GM19395 (cell line): Measurements from ENCODE around the gene GOLGA7B.

ENCODE experiments used
- ATAC-seq: cut with Tn5 transposase; IDR thresholded peaks from one replicate; pipeline ENCODE4 v1.9.1; 2021; ENCODE audit warnings: mild to moderate bottlenecking, moderate library complexity; ENCODE audit not compliant: unreplicated experiment

The GOLGA7B gene

DNA sequence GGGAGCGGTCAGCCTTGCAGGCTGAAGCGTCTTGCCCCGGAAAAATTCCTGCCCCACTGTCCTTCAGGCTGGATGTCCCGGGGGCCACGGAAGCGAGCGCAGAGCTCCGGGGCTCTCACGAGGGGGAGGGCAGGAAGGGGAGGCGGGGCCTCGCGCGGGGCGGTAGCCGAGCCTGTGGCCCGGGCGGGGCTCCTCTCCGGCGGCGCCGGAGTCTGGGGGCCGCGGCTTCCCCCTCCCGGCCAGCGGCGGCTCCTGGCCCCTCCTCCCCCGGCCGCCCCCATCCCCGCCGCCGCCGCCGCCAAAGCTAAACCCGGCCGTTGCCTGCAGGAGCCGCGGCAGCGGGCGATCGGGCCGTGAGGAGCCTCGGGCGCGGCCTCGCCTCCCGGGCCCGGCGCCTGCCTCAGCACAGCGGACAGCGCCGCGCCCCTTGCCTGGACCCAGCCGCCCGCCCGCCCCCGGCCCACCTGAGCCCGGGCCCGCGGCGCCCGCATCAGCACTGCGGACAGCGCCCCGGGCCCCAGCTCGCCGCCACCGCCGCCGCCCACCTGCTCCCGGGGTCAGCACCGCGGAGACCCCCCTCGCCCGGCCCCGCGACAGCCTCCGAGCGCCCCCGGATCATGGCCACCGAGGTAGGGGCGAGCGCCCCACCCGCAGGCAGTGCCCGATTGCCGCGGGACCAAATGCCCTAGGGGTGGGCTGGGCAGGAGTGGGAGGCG lies at the start of gene GOLGA7B:
GOLGA7B (plus strand) TSS at position 157 of the 716 bp plus-strand sequence; CDS start at position 618, 461 bp downstream.
- no peak for ATAC-seq

GRCh38 chr10:97800474-97800873 lies 49.2 kb upstream of the GOLGA7B start:
- ATAC-seq, result no peak

DNA sequence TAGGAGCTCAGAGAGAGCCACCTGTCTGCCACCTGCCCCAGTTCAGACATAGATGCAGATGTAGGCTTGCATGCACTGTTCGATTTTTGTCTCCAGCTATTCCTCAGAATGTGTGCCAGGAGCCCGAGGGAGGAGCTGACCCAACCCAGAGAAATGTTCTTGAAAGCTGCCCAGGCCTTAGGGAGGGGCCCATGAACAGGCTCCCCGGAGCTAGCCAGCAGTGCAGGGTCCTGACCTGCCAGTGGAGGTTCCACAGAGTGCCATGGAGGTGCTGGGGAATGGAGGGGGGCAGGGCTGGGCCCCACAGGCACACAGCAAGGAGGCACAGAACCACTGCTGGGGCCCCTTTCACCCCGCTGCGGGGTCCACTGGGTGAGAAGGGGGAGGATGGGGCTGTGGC lies 48.2 kb upstream of the GOLGA7B start:
- ATAC-seq, result no peak

DNA sequence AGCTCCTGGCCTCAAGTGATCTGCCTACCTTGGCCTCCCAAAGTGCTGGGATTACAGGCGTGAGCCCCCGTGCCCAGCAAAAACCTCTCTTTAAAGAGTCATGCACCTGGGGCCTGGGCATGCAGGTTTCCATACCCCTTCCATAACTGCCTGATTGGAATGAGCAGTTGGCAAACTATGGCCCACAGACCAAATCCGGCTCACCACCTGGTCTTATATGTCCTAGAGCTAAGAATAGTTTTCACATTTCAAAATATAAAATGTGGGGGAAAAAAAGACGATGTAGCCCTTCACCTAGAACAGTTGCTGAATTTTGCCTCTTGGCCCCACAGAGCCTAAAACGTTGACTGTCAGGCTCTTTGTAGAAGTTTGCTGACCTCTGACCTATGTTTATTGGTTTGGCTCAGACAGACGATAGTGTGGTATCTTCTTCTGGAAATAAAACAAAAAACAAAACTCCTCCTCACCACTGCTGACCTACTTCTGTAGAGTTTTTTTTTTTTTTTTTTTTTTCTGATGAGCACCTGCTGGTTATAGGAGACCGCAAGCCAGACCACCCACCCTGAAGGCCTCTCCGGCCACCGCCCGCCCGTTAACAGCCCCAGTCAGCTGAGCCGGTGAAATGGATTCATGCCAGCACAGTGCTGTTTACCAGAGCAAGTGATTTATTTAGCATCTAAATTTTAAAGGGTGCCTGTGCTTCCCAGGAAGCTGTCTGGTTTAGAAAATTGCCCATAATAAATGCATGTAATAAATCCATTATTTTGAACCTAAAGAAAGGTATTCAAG lies 44.4 kb upstream of the GOLGA7B start:
- ATAC-seq, result no peak

DNA sequence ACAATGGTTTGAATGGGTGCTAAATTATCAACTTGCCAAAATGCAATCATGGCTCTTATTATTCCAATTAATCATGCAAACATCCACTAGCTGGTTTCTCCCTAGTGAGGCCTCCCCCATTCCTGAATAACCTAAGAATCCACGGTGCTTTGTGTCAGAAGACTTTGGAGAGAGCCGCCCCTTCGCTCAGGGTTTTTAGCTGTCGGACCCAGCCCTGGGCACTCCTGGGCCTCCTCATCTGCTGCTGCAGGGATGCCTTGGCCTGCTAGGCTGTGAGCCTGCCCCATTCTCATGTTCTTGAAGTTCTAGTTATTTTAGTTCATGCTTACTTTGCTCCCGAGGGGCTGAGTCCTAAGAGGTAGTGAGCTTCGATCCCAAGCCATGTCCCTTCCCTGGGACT lies 43.7 kb upstream of the GOLGA7B start:
- ATAC-seq, result no peak

- ATAC-seq, result no peak
Measured at GRCh38 chr10:97810446-97810845, 39.2 kb upstream of the GOLGA7B start.

GRCh38 chr10:97811958-97812357 lies 37.7 kb upstream of the GOLGA7B start:
- ATAC-seq, result no peak

DNA sequence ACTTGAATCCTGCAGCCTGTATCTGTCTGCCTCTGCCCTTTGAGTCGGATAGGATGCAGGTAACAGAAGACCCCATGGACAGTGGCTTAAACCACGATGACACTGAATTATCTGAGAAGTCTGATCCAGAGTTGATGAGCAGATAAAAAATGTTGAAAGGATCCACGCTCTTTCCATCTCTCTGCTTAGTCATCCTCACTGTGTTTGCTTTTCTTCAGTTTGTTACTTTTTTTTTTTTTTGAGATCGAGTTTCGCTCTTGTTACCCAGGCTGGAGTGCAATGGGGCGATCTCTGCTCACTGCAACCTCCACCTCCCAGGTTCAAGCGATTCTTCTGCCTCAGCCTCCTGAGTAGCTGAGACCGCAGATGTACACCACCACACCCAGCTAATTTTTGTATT lies 36.9 kb upstream of the GOLGA7B start:
- ATAC-seq, result no peak

- ATAC-seq, result no peak
Measured at GRCh38 chr10:97813311-97813710, 36.3 kb upstream of the GOLGA7B start.

DNA sequence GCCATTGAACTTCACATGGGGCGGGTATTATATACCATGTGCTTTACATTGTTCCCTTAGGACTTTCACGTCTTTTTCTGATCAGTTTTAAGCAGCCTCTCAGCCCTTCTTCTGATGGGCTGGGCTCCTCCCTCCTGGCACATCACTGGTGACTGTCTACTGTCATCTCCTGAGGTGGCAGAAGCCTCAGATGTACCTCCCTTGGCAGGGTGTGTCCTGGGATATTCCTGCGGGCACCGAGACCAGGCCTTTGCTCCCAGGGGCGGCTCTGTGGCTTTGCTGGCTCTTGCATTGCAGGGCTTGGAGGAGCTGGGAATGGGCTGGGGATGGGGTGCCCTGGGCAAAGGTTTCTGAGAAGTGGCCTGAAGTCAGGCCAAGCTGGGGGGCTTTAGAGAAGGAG lies 34.6 kb upstream of the GOLGA7B start:
- ATAC-seq, result no peak

GRCh38 chr10:97816609-97817008 lies 33.0 kb upstream of the GOLGA7B start:
- no peak for ATAC-seq

- ATAC-seq, result no peak
Measured at GRCh38 chr10:97818572-97818971, 31.1 kb upstream of the GOLGA7B start.

DNA sequence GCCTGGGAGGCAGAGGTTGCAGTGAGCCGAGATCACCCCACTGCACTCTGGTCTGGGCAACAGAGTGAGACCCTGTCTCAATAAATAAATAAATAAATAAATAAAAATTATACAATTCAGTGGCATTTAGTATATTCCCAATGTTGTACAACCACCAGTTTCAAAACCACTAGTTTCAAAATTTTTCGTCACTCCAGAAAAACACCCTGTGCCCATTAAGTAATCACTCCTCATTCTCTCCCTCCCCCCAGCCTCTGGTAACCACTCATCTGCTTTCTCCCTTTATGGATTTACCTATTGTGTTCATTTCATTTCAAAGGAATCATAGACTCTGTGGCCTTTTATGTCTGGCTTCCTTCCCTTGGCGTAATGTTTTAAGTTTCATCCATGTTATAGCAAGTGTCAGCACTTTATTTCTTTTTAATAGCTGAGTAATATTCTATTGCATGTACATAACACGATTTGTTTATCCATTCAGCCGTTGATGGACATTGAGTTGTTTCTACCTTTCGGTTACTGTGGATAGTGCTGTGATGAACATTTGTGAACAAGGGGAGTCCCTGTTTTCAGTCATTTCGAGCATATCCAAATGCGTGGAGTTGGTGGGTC lies 29.4 kb upstream of the GOLGA7B start:
- no peak for ATAC-seq

DNA sequence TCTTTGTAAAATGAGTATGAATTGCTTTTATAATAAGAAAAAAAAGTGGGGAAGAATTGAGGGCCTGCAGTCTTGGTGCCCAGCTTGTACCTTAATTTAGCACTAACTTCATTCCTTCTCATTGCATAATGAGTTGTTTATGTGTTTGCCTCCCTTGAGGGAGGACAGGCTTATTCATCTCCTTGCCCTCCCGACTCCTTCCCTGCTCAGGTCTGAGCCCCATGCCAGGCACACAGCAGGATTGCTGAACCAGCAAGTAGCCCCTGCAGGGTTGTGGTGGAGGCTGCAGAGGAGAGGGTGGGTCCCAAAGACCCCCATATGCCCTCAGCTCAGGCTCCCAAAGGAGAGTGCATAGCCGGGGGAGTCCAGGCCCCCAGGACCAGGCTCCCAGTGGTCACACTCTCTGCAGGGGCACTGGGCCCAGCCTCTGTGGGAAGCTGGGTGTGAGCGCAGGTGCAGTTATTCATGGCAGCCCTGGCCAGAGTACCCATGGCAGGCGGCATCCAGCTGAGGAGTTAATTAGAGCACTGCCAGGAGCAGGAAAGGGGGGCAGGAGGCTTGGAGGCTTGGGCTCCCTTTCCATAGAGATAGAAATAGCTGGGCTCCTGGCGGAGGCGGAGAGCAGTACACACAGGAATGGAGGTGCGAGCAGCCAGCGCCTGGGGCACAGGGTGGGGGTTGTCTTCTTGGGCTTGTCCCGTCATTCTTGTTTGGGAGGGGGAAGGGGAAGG lies 28.2 kb upstream of the GOLGA7B start:
- ATAC-seq, result no peak

GRCh38 chr10:97822261-97822687 lies 27.4 kb upstream of the GOLGA7B start:
- no peak for ATAC-seq

DNA sequence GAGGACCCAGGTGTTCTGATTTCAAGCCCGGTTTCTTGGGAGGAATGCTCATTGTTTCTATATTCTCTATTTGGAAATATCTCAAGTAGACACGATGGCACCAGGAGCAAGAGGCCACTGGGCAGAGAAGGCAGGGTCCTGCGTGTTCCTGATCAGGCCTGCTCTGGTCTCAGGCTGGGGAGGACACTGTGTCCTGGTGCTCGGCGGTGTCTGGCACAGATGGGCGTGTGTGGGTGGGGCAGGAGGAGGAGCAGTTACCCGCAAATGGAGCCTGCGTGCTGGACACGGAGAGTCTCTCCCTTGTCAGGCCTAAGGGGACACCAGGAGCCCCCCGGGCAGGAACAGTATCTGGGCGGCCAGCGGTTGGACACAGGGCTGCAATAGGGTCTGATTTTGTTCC lies 25.9 kb upstream of the GOLGA7B start:
- no peak for ATAC-seq

DNA sequence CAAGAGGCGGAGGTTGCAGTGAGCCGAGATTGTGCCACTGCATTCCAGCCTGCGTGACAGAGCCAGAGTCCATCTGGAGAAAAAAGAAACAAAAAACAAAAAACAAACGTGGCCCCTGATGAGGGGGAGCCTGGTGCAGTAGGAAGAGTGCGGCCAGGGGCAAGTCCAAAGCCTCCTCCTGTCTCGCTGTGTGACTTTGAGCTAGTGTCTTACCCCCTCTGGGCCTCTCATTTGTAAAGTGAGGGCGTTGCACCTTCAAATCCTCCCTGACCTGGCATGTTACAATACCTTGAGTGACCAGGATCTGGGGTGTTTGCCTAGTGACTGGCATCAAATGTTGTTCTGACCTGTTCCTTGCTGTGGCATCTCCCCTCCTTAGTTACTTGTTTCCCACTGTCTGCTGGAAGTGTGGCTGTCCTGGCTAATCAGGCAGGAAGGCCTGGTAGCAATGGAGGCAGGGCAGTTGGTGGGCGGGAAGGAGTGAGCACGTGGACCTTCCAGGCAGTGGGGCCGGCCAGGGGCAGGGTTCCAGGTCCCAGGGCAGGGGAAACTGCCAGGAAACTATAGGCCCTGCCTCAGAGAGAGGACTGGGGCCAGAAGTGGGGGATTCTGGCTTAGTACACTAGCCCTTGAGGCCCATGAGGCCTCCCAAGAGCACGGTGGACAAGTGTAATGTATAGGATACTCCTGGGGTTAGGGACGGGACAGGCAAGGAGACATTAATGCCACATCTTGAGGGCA lies 24.5 kb upstream of the GOLGA7B start:
- ATAC-seq, result no peak

- ATAC-seq, result no peak
Measured at GRCh38 chr10:97826892-97827291, 22.8 kb upstream of the GOLGA7B start.

- ATAC-seq, result no peak
Measured at GRCh38 chr10:97827702-97828291, 21.8 kb upstream of the GOLGA7B start.

DNA sequence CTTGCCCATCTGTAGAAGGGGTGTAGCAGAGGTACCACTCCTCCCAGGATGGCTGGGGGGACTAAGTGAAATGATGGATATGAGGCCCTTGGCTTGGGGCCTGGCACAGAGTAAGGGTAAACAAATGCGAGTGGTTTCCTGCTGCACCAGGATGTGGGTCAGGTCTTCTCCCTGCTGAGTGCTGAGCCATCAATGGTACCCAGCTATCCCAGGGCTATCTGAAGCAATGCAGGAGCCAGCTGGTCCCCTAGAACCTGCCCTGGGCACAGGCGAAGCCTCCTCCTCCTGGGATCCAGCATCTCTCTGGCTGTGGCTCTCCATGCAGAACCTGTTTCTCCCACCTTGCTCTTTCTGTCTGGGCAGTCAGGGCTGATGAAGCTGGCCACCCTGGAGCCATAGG lies 20.9 kb upstream of the GOLGA7B start:
- ATAC-seq, result no peak
